HG02642 (cell line): Measurements from ENCODE around the gene TMEM121.
"Not testable (repeated sequence)": the region's sequence is repeated elsewhere in the genome, so short reads cannot be mapped to it uniquely, and the experiment has no call there.

Source experiments
- ATAC-seq: cut with Tn5 transposase; IDR thresholded peaks from one replicate; pipeline ENCODE4 v1.9.1; 2021; ENCODE audit warnings: mild to moderate bottlenecking; ENCODE audit not compliant: unreplicated experiment, poor library complexity

The TMEM121 gene

GRCh38 chr14:105538481-105539049 is 12.2 kb downstream of the TMEM121 start:
- ATAC-seq, result no peak

DNA sequence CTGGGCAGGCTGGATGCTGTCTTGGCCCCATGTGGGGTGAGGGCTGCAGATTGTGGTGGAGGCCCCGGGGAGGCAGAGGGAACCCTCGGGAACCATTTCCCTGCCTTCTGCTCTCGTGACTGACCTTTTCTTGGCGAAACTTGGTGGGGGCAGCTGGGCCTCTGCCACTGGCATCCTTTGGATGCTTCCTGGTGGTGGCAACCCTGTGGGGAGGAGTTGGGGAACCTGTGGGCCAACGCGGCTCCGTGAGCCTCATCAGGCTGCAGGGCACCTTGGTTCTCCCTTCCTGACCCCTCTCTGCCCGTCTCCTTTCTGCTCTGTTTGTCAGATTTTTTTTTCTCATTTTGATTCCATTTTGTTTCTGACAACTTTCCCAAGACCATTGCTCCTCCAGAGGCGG is 14.4 kb downstream of the TMEM121 start:
- ATAC-seq, result no peak

GRCh38 chr14:105541218-105541875 is 15.0 kb downstream of the TMEM121 start:
- no peak for ATAC-seq

DNA sequence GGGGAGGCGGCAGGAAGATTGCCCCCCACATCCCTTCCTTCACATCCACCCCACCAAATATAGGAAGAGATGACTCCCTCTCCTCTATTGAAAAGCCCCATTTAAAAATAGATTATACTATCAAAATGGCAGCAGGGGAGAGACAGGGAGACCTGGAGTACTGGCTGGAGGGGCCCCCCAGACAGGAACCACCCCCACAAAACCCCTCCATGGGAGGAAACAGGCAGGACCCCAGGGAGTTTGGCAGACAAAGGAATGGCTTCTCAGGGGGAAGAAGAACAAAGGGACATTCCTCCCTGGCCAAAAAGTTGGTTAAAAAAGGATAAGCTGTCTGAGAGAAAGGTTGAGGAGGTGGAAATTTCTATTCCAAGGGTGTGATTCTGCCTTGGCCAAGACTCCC is 19.3 kb downstream of the TMEM121 start:
- not testable (repeated sequence) for ATAC-seq

DNA sequence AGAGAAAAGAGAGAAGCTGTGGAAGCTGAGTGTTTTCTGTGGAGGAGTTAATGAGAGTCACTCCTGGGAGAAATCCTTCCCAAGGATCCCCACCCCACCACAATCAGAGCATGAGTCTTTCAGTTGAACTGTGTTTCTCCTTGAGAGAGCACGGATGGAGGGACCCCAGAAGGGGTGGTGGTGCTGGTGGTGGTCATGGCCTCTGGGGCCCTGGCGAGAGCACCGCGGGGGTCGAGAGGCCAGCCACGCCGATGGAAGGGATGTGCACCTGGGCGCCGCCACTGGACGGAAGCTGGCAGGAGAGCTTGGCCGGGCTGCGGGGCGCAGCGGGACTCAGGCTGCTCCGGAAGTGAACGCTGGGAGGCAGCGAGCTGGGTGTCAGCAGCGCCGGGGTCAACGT is 20.0 kb downstream of the TMEM121 start:
- ATAC-seq, result not testable (repeated sequence)

DNA sequence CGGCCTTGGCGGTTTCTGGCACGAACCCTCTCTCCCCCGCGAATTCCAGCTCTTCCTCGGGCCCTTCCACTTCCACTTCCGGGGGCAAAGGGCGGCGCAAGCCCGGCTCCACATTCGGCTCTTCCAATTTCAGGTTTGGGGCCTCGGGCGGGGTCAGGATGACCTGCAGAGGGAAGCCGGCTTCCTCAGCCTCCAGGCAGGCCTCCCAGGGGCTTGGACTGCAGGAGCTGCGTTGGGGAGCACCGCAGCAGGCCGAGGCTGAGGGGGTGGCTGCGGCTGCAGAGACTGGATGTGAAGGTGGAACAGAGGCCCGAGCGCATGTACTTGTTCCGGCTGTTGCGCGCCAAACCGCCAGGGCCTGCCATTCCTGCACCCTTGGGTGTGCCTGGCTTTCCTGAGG is 20.7 kb downstream of the TMEM121 start:
- ATAC-seq, result not testable (repeated sequence)

GRCh38 chr14:105547741-105548169 is 21.4 kb downstream of the TMEM121 start:
- no peak for ATAC-seq

- ATAC-seq, result no peak
These were observed 23.1 kb downstream of the TMEM121 start for GRCh38 chr14:105549481-105549880.

- ATAC-seq, result no peak
These were observed 27.6 kb downstream of the TMEM121 start for GRCh38 chr14:105554022-105554421.

DNA sequence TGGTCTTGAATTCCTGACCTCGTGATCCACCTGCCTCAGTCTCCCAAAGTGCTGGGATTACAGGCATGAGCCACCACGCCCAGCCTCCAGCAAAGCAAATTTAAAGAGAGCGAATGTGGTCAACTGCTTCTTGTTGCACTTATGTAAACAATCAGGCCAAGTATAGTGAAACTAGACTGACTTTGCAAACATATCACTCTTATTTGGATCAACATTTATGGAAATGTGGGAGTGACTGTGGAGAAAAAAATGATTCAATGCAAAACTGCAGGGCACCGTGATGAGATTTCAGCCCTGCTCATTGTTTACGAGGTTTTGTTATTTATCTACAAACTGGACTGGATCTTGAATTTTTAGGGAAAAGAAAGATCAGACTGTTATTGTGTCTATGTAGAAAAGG is 28.1 kb downstream of the TMEM121 start:
- ATAC-seq, result no peak

DNA sequence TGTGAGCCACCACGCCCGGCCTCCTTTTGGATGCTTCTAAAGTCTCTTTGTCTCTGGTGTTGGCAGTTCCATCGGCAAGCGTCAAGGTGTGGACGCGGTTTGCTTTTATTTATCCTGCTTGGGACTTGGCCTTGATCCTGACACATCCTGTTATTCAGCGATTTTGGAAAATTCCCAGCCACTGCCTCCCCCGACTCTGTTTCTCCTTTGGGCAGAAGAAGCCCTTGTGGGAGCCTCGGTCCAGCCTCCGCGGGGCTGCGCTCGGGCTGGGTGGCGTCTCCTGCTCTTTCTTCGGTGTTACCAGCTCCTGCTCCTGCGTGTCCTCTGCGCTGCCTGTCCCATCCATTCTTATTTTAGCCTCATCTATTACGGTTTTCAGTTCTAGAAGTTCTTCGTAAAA is 31.3 kb downstream of the TMEM121 start:
- not testable (repeated sequence) for ATAC-seq

GRCh38 chr14:105558449-105559154 is 32.2 kb downstream of the TMEM121 start:
- ATAC-seq, result not testable (repeated sequence)

DNA sequence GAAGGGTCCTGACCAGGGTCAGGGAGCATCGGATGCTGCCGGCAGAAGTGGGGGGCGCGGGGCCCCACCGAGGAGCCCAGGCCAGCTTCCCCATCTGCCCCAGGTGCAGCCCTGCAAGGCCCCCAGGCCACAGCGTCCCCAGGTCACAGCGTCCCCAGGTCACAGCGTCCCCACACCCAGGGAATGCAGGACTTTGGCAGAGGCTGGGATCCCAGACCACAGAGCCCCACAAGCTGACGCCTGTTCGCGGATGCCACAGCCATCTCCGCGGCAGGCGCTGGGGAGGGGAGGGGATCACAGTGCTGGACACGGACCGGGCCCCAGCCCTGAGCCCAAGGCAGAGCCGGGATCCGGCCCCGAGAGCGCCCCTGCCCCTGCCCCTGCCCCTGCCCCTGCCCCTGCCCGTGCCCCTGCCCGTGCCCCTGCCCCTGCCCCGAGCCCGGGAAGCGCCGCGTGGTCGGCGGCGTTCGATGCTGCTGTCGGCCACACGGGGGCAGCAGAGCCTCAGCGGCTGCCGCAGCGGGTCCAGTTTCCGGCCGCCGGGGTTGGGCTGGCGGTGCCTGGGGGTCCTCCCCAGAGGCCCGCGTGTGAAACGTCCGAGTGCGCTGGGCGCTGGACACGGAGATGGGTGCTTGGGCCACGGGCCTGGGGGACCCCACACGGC is 33.1 kb downstream of the TMEM121 start:
- peak; percentile 56 for ATAC-seq

DNA sequence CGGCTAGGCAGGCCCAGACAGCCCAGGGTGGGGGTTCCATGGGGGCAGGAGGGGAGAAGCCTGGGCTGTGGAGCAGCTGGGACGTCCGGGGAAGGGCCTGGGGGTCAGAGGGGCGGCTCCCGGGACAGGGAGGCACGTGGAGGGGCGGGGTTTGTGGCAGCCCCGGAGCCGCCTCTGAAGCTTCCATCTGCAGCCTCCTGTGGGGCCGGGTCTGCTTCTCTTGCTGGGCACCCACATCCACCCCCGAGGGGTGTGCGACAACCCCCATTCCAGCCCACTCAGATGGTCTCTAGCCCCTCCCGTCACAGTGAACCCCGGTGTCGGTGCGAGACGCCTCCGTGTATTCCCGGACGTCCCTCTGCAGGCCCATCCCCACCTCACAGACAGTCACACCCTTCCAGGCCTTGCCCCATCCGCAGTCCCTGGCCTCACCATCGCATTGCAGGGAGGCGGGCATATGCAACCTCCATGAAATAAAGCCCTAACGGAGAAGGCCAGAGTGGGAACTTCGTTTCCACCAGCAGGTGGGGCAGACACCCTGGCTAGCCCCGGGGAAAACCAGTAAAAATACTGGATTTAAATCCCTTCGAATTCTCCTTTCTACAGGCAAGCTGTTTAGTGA is 33.8 kb downstream of the TMEM121 start:
- peak; percentile 64 for ATAC-seq

GRCh38 chr14:105561345-105561744 is 35.0 kb downstream of the TMEM121 start:
- not testable (repeated sequence) for ATAC-seq

- no peak for ATAC-seq
These were observed 36.4 kb downstream of the TMEM121 start for GRCh38 chr14:105562713-105563346.

DNA sequence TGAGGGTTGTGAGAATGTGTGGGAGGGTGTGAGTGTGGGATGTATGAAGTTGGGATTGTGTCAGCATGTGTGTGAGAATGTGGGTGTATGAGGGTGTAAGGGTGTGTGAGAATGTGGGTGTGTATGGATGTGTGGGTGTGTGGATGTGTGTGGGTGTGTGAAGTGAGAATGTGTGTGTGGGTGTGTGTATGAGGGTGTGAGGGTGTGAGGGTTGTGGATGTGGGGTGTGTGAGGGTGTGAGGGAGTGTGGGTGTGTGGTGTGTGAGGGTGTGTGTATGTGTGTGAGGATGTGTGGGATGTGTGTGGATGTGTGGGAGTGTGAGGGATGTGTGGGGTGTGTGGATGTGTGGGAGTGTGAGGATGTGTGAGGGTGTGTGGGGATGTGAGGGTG is 37.0 kb downstream of the TMEM121 start:
- ATAC-seq, result no peak

- ATAC-seq, result not testable (repeated sequence)
These were observed 38.2 kb downstream of the TMEM121 start for GRCh38 chr14:105564536-105564935.

GRCh38 chr14:105565185-105565919 is 39.0 kb downstream of the TMEM121 start:
- not testable (repeated sequence) for ATAC-seq
